ENCODE results near the gene HTD2.

GRCh38 chr3:58293516-58293915, 12.8 kb upstream of the HTD2 start:
- no peak for TF ChIP-seq POLR2A (IDR thresholded peaks at IDR 0.05)
- no peak for TF ChIP-seq CTCF (IDR thresholded peaks at IDR 0.05)

Data from Peyer's patch (tissue), 4 donors.